Aorta (tissue), 5 donors: ENCODE results near the gene AMIGO3. TPM values are rescaled to one million over a fixed set of nuclear protein-coding genes. Genes with fewer than 3 reads are reported as not detected.

Experiments
- ATAC-seq: fragments of 200-7000 bp; cut with Tn5 transposase; one replicate; pipeline ENCODE4 v1.9.1; 2022; ENCODE audit warnings: moderate library complexity; ENCODE audit not compliant: low FRiP score
- DNase-seq, 2 donors: peaks; one replicate each; pipeline ENCODE4 v3.0.0-alpha.2; 2020
- H3K27ac ChIP-seq, 2 donors: one replicate each; pipeline ENCODE4 v1.5.1; 2013; ENCODE audit warnings: low read length in 2 of 2, mild to moderate bottlenecking in 2 of 2, moderate library complexity in 2 of 2, control low read depth in 1 of 2, inconsistent platforms in 1 of 2, low read depth in 1 of 2
- H3K27me3 ChIP-seq, 2 donors: one replicate each; pipeline ENCODE4 v1.6.1; 2013; ENCODE audit warnings: control low read depth in 1 of 2, low read length in 1 of 2, mild to moderate bottlenecking in 1 of 2, moderate library complexity in 1 of 2; ENCODE audit not compliant: insufficient read depth in 2 of 2, control insufficient read depth in 1 of 2
- H3K36me3 ChIP-seq, 2 donors: one replicate each; pipeline ENCODE4 v1.6.1; 2013; ENCODE audit warnings: control low read depth in 1 of 2, low read length in 1 of 2, mild to moderate bottlenecking in 1 of 2; ENCODE audit not compliant: insufficient read depth in 2 of 2, control insufficient read depth in 1 of 2
- H3K4me1 ChIP-seq, 2 donors: one replicate each; pipeline ENCODE4 v1.6.1; 2013; ENCODE audit warnings: low read length in 2 of 2, control low read depth in 1 of 2, mild to moderate bottlenecking in 1 of 2, moderate library complexity in 1 of 2; ENCODE audit not compliant: insufficient read depth in 2 of 2, control insufficient read depth in 1 of 2
- H3K4me3 ChIP-seq, 2 donors: one replicate each; pipeline ENCODE4 v1.5.1; 2013; ENCODE audit warnings: low read length in 2 of 2, control low read depth in 1 of 2, mild to moderate bottlenecking in 1 of 2
- H3K9me3 ChIP-seq: one replicate; pipeline ENCODE4 v1.6.1; 2013; ENCODE audit warnings: mild to moderate bottlenecking, low read length; ENCODE audit not compliant: control insufficient read depth
- WGBS, 2 donors: extraction: QIAGEN DNeasy Blood & Tissue Kit; methylation state at CpG; one replicate each; pipeline ENCODE4 v1.1.7; 2013; 5-methylcytosine and 5-hydroxymethylcytosine counted together
- intact Hi-C, 2 donors: fragments of 100-400 bp; cut with DNase I; formaldehyde crosslinking; loops; one replicate each; pipeline versions ENCODE4 v1.14.2 to v1.15.0; 2022
- polyA plus RNA-seq, 2 donors: library from polyadenylated mRNA; stranded (reverse); fragments of 200-250 nt; gene quantifications; one replicate each; pipeline ENCODE4 v1.2.3, GENCODE V29; 2013
- total RNA-seq, 2 donors: library from RNA; stranded (reverse); fragmentation: NEBNext Ultra II Directional; extraction: Animal tissue kit (Norgen Biotek cat#: 25700); gene quantifications; one replicate each; pipeline ENCODE4 v1.2.1, GENCODE V29; 2021
- donor health status: healthy with polysubstance abuse.
- donor health status: Bipolar disorder and iron deficiency.
- donor health status: DM: no; HTN: no; CAD: no.
- donor health status: DM: no; HTN: no; CAD: no.
- donor health status: DM: yes; HTN: yes; CAD: no.

The AMIGO3 gene
- total and polyA plus RNA-seq, 4 donors = 1.1 TPM; not detected in 3

DNA sequence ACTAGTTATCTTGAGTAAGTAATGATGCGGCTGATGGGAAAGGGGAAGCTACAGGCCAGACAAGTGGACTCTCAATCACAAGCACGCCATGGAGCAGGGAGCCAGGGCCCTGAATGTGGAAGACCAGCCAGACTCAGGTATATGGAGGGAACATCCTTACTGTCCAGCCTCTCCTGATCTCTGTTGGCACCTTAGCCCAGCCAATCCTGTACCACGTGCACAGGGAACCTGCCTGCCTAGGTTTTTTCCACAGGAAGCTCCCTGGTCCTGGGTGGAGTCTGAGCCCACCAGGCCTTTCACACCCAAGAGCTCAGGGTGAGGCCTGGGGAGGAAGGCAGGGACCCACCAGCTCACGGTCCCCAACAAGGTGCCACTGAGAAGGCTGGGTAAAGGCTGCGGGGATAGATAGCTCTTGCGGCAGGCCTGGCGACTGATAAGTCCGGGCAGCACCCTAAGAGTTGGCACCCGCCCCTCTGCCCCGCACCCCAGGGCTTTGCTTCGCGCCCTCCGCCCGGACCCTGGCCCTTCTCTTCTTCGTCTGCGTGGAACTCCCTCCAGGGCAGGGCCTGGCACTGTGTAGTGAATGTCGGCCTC lies 46.3 kb downstream of the AMIGO3 start:
- DNase-seq (no peak), ATAC-seq (no peak)
- Histone ChIP-seq H3K4me3 (peak overlapping the region; percentile 2 to 85), H3K4me1 (no peaks in the 10 kb centered on the region), H3K27me3 (no peaks in the 10 kb centered on the region), H3K27ac (peak overlapping the region in 1 of 2 donors; percentile 48), H3K36me3 (peaks cover 0 to 1% of the 10 kb centered on the region in 2 donors), H3K9me3 (no peaks in the 10 kb centered on the region)
- WGBS, 2 donors = 25 to 30% methylated on average over 12 to 17 of the region's 17 CpGs
- intact Hi-C loops = loop anchor here (5.0 kb wide), 2 partner anchors 116 to 121 kb away; partner anchors contain the start of gene BSN (in 1 of the 2)

- DNase-seq (peak; percentile 64 to 86), ATAC-seq (no peak)
- Histone ChIP-seq H3K27me3 (no peaks in the 10 kb centered on the region), H3K9me3 (no peaks in the 10 kb centered on the region), H3K27ac (no peak overlapping the region), H3K4me3 (no peak overlapping the region), H3K4me1 (no peaks in the 10 kb centered on the region), H3K36me3 (peaks cover 0 to 1% of the 10 kb centered on the region in 2 donors)
- intact Hi-C loops = loop anchor here (1.0 to 5.0 kb wide), 3 partner anchors 114 to 132 kb away; partner anchors contain the start of gene BSN (in 1 of the 2)
- WGBS, 2 donors = 40 to 47% methylated on average over 11 of the region's 11 CpGs
These were observed 47.9 kb downstream of the AMIGO3 start for GRCh38 chr3:49671291-49672288.

GRCh38 chr3:49670940-49671290 lies 48.6 kb downstream of the AMIGO3 start:
- WGBS, 2 donors = 58 to 64% methylated on average over 6 of the region's 6 CpGs
- intact Hi-C loops = loop anchor here (1.0 to 5.0 kb wide), 3 partner anchors 114 to 132 kb away; partner anchors contain the start of gene BSN (in 1 of the 2)
- DNase-seq = no peak
- no peak overlapping the region for H3K27ac ChIP-seq
- H3K4me3 ChIP-seq = no peak overlapping the region
- H3K4me1 ChIP-seq = no peaks in the 10 kb centered on the region
- no peaks in the 10 kb centered on the region for H3K36me3 ChIP-seq
- no peak for ATAC-seq
- no peaks in the 10 kb centered on the region for H3K9me3 ChIP-seq
- H3K27me3 ChIP-seq = no peaks in the 10 kb centered on the region

GRCh38 chr3:49669352-49669751 lies 50.1 kb downstream of the AMIGO3 start:
- 63 to 65% methylated on average over 3 of the region's 3 CpGs for WGBS, 2 donors
- Histone ChIP-seq H3K27me3 (no peaks in the 10 kb centered on the region), H3K4me3 (no peak overlapping the region), H3K9me3 (no peaks in the 10 kb centered on the region), H3K27ac (no peak overlapping the region), H3K4me1 (no peaks in the 10 kb centered on the region), H3K36me3 (no peaks in the 10 kb centered on the region)
- intact Hi-C loops = loop anchor here in 1 of 2 donors (5.0 kb wide), 1 partner anchor 102 kb away; no protein-coding TSS in a partner anchor
- ATAC-seq (no peak), DNase-seq (no peak)

GRCh38 chr3:49668861-49669260 lies 50.6 kb downstream of the AMIGO3 start:
- Histone ChIP-seq H3K27ac (no peak overlapping the region), H3K36me3 (no peaks in the 10 kb centered on the region), H3K27me3 (no peaks in the 10 kb centered on the region), H3K4me3 (no peak overlapping the region), H3K4me1 (no peaks in the 10 kb centered on the region), H3K9me3 (no peaks in the 10 kb centered on the region)
- WGBS, 2 donors = 52 to 57% methylated on average over 5 of the region's 5 CpGs
- no peak for DNase-seq
- intact Hi-C loops = loop anchor here in 1 of 2 donors (5.0 kb wide), 1 partner anchor 102 kb away; no protein-coding TSS in a partner anchor
- ATAC-seq = no peak

GRCh38 chr3:49668414-49668797 lies 51.1 kb downstream of the AMIGO3 start:
- intact Hi-C loops = loop anchor here in 1 of 2 donors (5.0 kb wide), 1 partner anchor 101 kb away; no protein-coding TSS in a partner anchor
- H3K4me1 ChIP-seq = no peaks in the 10 kb centered on the region
- H3K4me3 ChIP-seq = no peak overlapping the region
- no peaks in the 10 kb centered on the region for H3K27me3 ChIP-seq
- no peaks in the 10 kb centered on the region for H3K36me3 ChIP-seq
- H3K27ac ChIP-seq = no peak overlapping the region
- 10 to 15% methylated on average over 5 of the region's 5 CpGs for WGBS, 2 donors
- DNase-seq = no peak
- no peak for ATAC-seq
- no peaks in the 10 kb centered on the region for H3K9me3 ChIP-seq

GRCh38 chr3:49667701-49668413 lies 51.6 kb downstream of the AMIGO3 start:
- no peaks in the 10 kb centered on the region for H3K4me1 ChIP-seq
- H3K9me3 ChIP-seq = no peaks in the 10 kb centered on the region
- no peak overlapping the region for H3K27ac ChIP-seq
- DNase-seq (no peak), ATAC-seq (no peak)
- WGBS, 2 donors = 68 to 70% methylated on average over 25 of the region's 25 CpGs
- no peak overlapping the region for H3K4me3 ChIP-seq
- intact Hi-C loops = loop anchor here in 1 of 2 donors (5.0 kb wide), 1 partner anchor 101 kb away; no protein-coding TSS in a partner anchor
- no peaks in the 10 kb centered on the region for H3K27me3 ChIP-seq
- no peaks in the 10 kb centered on the region for H3K36me3 ChIP-seq
